B cell (primary cell): ENCODE results near the gene YAP1.

ENCODE experiments used
- CTCF ChIP-seq: fragments of 200-600 bp; IDR thresholded peaks from one replicate; pipeline ENCODE4 v1.8.0; 2022; ENCODE audit warnings: antibody characterized with exemption, mild to moderate bottlenecking
- EZH2 ChIP-seq: IDR thresholded peaks from 2 replicates; pipeline ENCODE4 v1.6.1; 2012; ENCODE audit warnings: borderline replicate concordance, low read depth, mild to moderate bottlenecking, moderate library complexity, low read length; ENCODE audit not compliant: insufficient read depth, poor library complexity, severe bottlenecking

- TF ChIP-seq CTCF = no peak
- no peak for TF ChIP-seq EZH2
These were observed 95.6 kb downstream of the YAP1 start for GRCh38 chr11:102205805-102206204.
